ENCODE results near the gene CEP128.

DNA sequence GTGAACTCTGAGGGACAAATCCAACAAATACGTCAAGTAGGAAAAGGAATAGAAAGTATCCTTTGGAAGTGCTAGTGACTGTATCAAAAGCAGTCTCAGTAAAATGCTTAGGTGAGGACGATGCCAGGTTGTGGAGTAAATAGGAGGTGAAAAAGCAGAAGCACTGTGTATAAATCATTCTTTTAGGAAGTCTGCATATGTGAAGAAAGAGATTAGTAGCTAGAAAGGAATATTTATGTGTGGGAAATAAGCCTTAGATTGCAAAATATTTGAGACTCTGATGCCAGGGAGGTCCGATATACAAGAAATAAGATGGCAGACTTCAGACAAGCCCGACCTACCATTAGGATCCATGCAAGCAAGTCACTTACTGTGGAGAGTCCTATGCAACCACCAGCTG, 7.9 kb downstream of the CEP128 start:
- TF ChIP-seq GATA2 (IDR thresholded peaks at IDR 0.05; ENCODE audit: low read depth, low read length) = no peak
- TF ChIP-seq GATA3 (IDR thresholded peaks at IDR 0.05; ENCODE audit: low read depth, low read length) = no peak

Data from SH-SY5Y (cell line).